Measurements from ENCODE around the gene SLC27A2.
A peak's percentile ranks its signal among the peaks of the same experiment; 100 is the strongest.
"Not testable (repeated sequence)": the region's sequence is repeated elsewhere in the genome, so short reads cannot be mapped to it uniquely, and the experiment has no call there.

The SLC27A2 gene

DNA sequence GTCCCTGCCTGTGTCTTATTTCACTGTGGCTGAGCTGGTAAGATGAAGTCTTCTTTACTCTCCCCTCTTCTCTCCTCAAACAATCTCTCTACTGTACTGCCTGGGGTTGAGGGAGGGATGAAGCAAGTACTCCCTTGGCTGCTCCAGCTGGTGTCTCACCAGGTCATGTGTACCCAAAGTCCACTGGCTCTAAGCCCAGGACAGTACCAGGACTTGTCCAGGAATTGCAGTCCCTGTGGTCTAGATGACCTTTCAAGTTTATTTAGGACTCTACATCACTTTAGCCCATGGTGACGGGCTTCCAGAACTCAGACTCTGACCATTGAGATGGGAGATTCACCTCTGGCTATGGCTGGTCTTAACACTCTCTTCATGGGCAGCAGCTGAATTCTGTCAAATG lies 17.5 kb upstream of the SLC27A2 start:
- DNase-seq = no peak

DNA sequence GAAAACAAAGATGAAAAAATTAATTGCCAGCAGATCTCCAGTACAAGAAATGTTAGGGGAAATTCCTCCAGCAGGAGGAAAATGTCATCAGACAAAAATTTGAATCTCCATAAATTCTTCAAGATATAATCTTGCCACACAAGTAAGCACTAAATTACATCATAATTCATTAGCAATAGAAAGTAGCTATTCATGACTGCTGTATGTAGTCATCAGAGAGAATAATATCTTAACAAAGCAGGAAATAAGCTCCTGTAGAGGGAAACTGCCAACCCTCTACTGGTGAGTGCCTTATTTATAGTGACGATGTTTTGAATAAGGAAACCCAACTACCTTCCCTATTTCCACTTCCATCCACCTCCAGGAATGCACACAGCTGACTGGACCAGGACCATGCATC lies 15.8 kb upstream of the SLC27A2 start:
- peak; percentile 25 for DNase-seq

DNA sequence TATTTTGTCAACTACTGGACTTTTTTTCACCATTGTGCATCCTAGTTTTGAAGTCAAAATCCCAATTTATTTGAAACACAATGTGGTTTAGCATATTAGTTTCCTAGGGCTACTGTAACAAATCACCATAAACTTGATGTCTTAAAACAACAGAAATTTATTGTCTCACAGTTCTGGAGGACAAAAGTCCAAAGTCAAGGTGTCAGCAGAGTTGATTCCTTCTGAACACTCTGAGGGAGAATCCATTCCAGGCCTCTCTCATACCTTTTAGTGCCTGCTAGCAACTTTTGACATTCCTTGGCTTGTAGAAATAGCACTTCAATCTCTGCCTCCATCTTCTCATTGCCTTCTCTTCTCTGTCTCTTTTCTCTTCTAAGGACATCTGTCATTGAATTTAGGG lies 14.9 kb upstream of the SLC27A2 start:
- DNase-seq = no peak

DNA sequence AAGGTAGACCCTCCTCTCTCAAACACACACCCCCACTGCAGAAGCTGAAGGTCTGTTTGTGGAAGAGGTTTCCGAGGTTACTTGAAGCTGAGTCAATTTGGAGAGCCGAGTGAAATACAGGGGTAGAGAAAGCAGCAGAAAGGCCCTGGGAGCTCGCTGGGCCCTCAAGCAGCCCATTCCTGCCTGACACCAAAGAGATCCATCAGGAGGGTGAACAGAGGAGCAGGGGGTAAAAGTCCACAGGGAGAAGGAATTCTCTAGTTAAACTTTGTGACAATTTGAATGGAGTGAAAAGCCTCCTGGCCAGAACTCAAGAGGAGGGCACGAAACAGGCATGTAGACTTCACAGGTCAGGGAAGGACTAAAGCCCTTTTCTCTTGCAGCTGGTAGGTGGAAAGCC lies 13.6 kb upstream of the SLC27A2 start:
- no peak for DNase-seq

DNA sequence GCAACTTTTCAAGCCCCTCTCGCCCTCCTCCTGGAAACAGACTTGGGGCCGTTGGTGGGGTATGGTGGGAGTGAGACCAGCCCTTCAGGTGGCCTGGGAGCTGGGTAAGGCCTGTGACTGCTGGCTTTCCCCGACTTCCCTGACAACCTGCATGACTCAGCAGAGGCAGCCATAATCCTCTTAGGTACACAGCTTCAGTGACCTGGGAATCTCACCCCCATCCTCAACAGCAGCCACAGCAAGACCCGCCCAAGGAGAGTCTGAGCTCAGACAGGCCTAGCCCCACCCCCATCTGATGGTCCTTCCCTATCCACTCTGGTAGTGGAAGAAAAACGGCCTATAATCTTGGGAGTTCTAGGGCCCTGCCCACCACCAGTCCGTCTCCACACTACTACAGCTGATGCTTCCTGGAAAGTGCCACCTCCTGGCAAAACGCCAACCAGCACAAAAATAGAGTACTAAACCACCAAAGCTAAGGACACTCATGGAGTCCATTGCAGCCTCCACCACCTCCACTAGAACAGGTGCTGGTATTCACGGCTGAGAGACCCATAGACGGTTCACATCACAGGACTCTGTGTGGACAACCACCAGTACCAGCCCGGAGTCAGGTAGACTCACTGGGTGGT lies 13.1 kb upstream of the SLC27A2 start:
- DNase-seq = no peak

DNA sequence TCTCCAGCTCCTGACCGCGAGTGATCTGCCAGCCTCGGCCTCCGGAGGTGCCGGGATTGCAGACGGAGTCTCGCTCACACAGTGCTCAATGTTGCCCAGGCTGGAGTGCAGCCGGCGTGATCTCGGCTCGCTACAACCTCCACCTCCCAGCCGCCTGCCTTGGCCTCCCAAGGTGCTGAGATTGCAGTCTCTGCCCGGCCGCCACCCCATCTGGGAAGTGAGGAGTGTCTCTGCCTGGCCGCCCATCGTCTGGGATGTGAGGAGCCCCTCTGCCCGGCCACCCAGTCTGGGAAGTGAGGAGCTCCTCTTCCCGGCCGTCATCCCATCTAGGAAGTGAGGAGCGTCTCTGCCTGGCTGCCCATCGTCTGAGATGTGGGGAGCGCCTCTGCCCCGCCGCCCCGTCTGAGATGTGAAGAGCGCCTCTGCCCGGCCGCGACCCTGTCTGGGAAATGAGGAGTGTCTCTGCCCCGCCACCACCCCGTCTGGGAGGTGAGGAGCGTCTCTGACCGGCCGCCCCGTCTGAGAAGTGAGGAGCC lies 9.6 kb upstream of the SLC27A2 start:
- not testable (repeated sequence) for DNase-seq

DNA sequence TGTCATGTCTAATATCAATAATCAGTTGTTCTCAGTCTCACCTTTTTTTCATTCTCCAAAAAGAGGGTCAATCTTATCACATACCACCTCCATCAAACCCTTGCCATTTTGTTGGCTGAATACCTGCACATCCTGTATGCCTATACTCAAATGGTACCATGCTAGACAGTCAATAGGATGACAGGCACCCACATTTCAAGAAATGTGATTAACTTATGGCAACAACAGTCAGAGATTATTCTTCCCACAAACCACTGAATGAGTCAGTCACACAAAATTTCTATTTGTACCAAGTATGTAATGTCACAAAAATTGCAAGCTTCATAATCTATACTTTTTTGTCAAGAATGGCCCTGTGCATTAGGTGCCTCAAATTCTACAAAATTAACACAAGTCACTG lies 5.1 kb upstream of the SLC27A2 start:
- DNase-seq = no peak

DNA sequence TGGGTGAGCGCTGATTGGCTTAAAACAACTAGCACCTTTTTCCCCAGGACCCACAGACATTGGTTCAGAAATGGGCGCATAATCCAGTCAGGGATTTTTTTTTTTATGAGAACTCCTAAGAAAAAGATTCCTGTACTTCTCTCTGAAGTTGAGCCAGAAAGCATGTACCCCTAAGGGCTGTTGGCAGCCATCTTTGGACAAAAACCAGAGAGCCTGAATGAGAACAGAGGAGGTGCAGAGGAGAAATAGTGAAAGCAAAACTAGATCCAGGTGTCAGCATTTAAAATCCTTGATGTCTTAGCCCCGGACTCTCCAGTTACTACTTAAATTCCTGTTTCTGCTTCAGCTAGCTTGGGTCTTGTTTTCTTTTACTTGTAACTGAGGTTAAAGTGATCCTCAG lies 1.9 kb upstream of the SLC27A2 start:
- no peak for DNase-seq

DNA sequence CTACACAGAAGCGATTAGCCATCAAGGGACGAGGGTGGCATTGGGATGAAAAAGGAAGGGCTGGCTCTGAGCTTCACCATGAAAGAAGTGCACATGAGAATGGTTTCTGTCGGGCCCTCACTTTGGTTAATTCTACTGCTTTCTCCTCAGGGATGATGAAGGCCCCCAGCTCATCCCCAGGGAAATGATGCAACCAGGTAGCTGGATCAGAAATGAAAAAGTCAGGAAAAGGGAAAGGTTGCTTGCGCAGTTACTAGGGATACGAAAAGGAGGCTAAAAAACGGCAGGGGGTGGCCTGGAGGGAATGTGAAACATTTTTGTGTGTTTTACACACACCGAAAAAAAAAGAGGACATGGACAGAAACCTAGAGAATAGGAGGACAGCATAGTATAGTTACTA lies 1.4 kb upstream of the SLC27A2 start:
- DNase-seq = no peak

DNA sequence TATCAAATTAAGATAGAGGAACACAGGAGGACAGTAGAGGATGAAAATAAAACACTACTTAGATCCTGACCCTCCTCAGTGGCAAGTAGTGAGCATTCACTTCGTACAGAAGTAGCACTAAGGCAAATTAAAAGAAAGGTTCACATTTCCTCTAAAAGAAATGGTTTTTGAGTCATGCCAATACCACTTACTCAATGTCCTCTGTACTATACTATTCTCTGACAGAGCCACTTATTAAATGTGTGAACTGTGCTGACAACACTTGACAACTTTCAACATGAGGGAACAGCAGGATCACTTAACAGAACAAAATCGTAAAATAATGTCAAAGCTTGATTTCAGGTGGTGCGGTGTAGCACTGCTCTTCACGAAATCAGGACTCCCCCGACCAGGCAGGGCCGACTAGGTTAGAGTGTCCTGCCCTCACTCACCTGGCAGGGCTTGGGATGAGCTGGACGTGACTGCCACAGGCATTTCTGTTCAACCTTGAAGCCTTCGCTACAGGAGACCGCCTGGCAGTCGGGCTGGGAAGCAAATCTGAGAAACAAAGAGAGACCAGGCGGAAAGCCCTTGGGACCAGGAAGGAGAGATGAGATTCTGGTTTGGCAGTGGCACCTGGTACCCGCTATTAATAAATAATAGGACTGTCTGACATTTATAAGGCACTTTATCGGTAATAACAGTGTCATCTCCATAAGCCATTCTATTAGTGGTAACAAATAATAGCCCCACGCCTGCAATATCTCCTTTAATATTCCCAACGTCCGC lies 611 bp upstream of the SLC27A2 start:
- DNase-seq = no peak

DNA sequence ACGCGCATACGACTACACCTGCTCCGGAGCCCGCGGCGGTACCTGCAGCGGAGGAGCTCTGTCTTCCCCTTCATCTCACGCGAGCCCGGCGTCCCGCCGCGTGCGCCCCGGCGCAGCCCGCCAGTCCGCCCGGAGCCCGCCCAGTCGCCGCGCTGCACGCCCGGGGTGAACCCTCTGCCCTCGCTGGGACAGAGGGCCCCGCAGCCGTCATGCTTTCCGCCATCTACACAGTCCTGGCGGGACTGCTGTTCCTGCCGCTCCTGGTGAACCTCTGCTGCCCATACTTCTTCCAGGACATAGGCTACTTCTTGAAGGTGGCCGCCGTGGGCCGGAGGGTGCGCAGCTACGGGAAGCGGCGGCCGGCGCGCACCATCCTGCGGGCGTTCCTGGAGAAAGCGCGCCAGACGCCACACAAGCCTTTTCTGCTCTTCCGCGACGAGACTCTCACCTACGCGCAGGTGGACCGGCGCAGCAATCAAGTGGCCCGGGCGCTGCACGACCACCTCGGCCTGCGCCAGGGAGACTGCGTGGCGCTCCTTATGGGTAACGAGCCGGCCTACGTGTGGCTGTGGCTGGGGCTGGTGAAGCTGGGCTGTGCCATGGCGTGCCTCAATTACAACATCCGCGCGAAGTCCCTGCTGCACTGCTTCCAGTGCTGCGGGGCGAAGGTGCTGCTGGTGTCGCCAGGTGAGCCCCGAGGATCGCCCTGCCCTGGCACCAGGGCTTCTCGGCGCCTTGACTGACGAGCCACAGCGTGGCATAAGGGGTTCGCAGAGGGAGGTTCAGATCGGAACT lies 420 bp downstream of the SLC27A2 start:
- no peak for DNase-seq

DNA sequence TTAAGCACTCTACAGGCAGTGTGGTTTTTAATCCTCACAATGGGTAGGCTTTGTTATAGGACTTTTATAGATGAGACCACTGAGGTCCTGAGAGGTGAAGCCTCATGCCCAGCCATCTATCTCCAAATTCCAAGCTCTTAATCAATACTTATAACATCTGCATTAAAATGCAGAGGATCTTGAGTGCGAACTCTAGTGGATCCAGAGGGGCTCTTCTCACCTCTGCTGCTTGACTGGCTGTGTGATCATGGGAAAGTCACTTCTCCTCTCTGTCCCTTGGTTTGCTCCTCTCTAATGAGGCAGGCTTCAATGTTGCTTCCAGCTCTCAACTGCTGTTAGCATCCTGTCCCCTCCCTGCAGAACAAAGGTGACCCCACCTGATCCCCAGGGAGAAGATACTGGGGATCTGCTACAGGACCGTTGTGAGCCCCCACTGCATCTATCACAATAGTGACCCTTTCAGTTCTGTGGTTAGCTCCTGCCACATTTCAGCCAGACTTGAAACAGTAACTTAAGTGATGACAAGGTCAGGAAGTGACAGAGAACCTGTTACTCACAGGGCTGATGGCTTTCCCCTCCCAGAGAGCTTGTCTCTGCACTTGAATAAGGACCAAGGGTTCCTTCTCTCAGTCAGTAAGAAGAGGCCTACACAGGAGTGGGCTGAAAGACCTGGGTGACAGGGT lies 1.3 kb downstream of the SLC27A2 start:
- DNase-seq = no peak

DNA sequence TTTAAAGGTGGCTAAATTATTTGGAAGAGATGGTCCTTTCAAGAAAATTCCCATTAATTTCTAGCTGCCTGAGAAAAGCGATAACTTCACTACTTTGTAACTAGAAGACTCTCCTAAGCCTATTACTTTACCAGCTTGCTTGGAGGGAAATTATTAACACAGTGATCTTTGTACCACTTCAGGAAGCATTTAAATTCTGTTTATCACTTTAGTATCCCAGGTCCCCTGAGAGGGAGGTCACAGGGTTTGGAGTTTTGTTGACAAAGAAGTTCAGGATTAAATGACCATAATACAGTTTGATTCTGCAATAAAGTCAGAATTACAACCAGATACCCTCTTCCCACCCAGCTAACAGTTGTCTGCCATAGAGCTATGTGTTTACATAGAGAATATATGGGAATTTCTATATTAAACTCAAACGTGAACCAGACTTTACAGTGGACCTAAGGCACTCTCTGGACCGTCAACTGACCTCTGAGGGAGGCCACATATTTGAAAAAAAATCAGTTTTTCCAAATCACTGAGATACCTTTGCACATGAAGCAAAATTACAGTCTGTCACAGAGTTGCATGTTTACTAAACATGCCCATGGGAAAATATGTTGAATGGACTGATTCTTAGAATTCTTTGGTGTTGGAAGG lies 3.0 kb downstream of the SLC27A2 start:
- no peak for DNase-seq

DNA sequence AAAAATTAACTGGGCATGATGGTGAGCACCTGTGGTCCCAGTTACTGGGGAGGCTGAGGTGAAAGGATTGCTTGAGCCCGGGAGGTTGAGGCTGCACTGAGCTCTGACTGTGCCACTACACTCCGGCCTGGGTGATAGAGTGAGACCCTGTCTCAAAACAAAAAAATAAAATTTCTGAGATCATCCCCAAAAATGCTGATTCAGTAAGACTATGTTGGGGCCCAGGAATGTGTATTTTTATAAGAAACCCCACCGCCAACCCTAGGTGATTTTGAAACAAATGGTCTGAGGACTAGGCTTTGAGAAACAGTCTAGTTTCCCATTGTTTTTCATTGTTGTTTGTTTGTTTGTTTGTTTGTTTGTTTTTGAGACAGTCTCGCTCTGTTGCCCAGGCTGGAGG lies 4.1 kb downstream of the SLC27A2 start:
- no peak for DNase-seq

DNA sequence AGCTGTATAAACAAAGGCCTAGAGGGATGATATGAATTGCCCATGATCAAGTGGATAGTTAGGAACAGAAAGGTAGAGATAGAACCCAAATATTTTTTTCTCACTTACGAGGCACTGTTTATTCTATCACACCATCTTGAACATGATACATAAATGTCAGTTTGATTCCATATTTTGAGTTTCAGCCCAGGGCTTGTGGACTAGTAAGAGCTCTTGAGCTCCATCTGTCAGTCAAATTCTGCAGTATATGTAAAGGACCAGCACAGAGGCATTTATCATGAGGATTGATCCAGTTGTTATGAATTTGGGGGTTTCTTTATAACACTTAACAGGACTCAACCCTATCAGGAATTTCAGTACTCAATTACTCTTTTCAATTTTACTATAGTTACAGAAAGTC lies 4.8 kb downstream of the SLC27A2 start:
- no peak for DNase-seq

DNA sequence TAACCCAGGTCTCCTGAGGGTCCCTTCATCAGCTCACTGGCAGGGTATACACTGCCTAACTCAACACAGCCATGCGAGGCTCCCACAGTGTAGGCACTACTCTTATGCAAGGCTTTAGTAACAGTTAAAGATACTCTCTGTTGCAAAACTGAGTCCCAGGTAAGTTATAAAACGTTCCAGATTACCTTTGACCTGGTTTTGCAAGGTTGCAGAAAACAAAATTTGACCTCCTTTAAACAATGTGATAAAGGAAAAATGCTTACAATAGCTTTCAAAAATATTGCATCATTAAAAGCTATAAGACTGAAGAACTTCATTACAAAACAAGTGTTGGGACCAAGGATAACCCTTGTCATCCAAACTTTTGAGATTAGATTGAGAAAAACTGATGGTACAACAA lies 5.5 kb downstream of the SLC27A2 start:
- DNase-seq = no peak

DNA sequence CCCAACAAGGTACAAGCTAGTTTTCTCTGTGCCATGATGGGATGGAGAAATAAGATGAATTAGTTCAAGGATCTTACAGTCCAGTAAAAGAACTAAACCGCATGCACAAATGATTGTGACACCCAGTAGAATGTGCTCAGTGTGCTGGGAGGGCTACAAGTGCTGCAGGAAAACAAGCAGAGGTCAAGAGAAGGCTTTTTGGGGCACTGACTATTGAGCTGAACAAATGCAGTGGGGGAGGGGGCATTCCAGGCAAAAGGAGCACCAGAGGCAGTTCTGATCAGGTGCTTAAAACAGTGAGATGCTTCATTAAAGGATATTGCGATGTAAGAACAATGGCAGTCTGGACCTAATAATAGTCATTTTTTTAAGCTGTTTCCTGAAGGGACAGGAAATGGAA lies 6.0 kb downstream of the SLC27A2 start:
- DNase-seq = no peak

DNA sequence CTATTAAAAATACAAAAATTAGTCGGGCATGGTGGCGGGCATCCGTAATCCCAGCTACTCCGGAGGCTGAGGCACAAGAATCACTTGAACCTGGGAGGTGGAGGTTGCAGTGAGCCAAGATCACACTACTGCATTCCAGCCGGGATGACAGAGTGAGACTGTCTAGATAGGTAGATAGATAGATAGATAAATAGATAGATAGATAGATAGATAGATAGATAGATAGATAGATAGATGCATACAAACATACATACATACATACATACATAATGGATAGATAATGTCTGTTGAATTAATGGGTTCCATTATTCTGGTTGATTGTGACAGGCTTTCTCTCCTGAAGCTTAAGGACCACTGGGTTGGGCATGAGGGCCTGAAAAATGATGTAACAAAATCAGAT lies 6.8 kb downstream of the SLC27A2 start:
- DNase-seq = not testable (repeated sequence)

DNA sequence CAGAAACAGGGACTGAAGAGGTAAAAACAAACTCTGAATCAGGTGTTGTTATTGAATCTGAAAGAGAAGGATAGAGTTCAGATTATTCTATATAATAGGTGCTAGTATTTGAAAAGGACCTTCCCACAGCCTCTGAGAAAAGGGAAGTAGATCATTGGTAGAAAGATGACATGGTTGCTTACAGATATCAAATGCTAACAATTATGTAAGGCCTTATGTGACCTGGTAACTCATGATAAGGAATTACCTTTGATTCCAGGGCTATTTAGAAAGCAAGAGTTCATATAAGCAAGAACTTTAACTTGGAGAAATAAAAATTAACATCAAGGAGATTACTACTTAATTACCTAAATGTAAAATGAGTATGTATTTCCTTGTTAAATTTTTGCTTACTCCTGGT lies 7.6 kb downstream of the SLC27A2 start:
- no peak for DNase-seq

DNA sequence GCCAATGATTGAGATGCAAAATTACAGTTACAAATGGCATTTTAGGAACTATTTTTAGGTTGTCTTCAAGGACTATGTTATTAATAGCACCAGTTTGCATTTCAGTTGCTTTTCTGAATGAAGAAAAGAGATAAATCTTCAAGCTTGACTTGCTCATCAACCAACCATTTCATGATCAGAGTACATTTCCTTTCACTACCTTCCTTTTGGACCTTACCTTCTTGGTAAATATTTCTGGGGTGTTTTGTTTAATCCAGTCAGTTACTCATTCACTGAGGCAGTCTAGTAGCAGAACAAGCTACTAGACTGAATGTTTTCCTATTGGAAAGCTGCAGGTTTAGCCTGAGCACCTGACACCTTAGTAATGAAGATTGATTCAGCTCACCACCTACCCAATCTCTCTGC lies 8.2 kb downstream of the SLC27A2 start:
- no peak for DNase-seq

DNA sequence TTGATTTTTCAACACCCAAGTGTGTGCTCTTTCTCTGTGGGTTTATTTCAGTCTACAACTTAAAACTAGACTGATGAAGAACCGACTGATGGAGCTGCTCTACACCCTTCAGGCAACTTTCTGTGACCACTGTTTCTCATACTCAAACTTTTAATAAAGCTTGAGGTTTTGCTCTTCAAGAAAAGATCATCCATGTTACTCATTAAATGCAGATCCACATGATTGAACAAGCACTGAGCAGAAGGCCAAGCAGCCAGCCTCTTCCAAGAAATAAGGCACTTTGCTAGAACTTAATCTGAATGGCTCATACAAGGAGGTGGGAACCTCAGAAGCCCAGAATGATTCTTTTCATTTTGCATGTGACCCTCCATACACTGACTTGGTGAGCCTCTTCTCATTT lies 8.7 kb downstream of the SLC27A2 start:
- no peak for DNase-seq

DNA sequence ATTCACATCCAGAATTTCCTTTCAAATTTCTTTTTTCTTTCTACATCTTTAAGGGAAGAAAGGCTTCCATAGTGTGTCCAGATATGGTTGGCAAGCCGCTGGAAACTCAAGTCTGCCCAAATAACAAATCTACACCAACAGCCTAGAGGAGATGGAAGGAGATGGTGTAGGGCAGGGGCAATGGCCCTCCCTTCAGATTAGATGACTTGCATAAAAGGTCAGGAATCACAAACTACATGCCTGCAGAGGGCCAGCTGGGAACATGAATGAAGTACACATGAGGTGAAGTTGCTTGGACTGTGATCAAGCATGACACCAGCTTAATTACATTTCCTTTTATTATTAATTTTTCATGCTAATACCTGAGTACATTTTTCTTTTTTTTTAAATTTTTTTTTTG lies 10.2 kb downstream of the SLC27A2 start:
- no peak for DNase-seq
